NOMO-1 treated with dmso at 0.1 percent for 144 hours (cell line): ENCODE measurements around the gene LRRN2.
A peak's percentile ranks its signal among the peaks of the same experiment; 100 is the strongest.

Experiments
- DNase-seq: peaks from one replicate; lab custom pipeline; 2025; ENCODE audit not compliant: unreplicated experiment; lab: John Stamatoyannopoulos, UW

LRRN2 gene

DNA sequence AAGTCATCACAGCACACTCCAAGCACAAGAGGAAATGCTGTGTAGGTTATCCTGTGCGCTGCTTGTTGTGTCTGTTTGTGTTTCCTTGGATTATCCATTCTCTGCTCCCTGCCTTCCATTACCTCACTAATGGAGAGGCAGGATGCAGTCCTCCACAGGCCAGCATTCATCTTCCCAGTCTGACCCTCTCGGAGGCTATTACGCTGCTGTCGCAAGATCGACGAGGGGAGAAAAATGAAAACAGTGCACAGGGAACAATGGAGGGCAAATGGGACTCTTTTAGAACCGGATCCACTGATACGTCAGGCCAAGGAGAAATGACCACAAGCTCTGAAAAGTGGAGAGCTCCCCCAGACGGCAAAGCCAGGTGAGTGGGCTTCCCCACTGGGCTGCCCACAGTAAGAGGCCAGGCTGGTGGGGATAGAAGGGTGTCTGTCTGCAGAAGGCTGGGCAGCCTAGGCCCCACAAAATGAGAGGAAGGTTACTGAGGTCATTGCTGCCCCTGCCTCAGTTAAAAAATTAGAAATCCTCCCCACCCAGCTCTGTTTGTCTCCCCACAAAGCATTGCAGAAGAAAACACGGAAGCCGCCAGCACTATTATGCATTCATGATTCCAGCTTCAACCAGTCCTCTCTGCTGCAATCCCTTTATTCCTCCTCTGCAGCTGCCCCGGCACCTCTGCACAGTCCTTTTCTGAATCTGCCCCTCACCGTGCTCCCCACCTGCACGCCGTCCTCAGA, 21.7 kb downstream of the LRRN2 start:
- no peak for DNase-seq

DNA sequence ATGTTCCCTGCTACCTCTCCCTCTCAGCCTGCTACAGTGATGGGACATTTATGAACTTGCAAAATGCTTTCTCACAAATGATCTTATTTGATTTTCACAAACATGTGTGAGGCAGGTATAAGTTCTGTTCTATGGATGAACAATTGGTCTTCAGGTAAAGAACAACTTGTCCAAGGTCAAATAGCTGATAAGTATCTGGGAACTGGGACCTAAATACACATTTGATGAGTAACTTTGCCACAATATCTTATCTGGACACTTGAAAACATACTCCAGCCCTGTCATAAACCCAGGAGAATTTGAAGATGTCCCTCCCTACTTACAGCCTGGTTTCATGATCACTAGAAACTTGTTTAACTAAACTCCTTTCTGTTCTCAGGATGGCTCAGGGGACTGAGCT, 23.0 kb downstream of the LRRN2 start:
- no peak for DNase-seq

DNA sequence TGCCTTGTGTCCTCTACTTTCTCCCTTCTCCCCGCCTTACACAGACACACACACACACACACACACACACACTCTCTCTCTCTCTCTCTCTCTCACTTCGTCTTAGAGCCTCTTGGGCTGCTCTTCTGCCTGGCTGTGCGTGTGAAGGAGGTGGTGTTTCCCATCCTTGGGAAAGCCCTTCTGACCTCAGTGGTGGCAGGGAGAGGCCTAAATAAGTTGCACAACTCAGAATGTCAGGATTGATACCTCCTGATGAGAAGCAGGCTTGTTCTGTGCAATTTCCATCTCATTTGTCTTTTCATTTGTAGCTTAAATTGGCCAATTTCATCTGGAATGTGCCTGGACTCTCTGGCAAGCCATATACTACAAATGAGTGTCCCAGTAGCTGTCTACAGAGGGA, 25.0 kb downstream of the LRRN2 start:
- DNase-seq, result no peak

DNA sequence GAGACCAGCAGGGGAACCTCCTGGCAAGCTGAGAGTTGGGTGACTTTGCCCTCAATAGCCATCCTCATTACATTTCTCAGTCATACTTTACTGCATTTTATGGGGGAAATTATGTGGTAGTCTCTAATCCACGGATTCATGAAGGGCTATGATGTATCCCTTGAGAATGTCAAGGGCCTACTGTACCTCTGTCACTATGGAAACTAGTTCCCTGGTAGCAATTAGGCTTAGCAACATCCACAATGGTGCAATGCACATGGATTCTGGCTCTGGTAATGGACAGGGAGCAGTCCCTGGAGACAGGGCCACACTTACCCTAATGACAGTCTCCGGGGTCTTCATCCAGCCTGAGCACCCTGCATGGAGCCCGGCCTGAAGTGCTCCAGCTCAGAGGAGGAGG, 26.5 kb downstream of the LRRN2 start:
- DNase-seq, result no peak

DNA sequence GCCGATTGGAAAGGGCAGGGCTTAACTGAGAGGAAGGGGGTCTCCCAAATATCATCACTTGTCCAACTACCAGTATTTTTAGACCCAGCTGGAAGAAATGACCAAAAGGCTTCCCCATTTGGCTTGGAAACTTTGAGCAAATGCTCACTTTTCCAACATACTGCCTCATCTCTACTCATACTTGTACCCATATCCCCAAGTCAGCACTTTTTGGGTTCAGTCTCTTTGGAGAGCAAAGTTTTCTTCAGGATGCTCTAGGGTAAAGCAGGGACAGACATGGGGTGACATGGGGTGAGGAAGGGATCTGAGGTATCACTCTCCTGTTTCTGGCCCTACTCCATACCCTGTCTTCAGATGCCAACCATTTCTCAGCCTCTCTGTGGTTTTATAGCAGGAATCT, 27.2 kb downstream of the LRRN2 start:
- no peak for DNase-seq

DNA sequence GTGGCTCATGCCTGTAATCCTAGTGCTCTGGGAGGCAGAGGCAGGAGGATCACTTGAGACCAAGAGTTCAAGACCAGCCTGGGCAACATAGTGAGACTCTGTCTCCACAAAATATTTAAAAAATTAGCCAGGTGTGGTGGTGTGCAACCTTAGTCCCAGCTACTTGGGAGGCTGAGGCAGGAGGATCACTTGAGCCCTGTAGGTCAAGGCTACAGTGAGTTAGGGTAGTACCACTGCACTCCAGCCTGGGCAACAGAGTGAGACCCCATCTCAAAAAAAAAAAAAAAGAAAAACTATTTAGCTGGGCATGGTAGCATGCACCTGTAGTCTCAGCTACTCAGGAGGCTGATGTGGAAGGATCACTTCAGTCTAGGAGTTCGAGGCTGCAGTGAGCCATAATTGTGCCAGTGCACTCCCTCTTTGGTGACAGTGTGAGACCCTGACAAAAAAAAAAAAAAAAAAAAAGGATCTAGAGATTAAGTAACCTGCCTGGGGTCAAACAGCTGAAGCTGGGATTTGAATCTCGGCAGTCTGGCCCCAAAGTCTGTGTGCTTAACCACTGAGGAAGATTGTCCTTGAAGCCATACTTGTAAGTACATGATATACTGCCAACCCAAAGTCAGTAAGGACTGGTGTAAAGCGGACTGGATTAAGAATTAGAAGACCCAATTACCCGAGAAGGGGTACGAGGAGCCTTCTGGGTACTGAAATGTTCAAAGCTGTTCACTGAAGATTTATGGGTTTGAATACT, 31.8 kb downstream of the LRRN2 start:
- no peak for DNase-seq

DNA sequence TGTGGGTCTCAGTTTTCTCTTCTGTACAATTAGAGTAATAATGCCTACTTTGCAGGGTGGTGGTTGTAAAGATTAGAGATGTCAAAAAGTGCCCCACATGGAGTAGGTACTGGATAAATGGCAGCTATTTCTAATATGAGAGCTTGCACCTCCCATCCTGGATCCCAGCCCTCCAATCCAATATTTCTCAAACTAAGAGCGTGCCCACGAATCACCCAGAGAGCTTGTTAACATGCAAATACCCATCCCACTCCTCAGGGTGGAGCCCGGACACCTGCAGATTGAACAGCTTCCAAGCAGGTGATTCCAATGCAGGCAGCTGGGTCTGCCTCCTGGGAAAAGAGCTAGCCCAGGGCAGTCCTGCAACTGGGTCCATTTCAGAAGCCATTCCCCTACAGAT, 33.0 kb downstream of the LRRN2 start:
- no peak for DNase-seq

DNA sequence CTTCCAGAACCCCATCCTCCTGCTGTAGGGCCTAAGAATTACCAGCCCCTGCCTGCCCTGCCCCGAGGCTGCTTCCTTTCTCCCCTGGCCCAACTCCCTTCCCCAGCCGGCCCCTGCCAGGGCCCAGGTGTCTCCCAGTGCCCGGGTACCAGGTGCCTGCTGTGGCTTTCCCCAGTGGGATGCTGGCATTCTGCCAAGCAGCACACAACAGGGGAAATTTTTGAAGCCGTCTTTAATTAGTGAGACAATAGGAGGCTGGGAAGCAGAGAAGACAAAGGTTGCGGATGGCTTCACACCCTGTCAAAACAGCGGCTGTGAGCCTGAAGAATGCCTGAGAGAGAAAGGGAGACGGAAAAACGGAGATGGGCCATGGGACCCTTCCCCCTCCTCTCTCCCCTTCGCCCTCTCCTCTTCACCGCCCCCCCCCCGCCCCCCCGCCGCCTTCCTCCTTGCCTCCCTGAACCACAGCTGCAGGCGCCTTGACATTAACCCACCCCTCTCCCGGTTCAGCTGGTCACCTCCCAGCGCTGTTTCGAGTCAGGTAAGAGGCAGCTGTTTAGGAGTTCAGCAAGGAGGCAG, 33.6 kb downstream of the LRRN2 start:
- DNase-seq, result no peak

DNA sequence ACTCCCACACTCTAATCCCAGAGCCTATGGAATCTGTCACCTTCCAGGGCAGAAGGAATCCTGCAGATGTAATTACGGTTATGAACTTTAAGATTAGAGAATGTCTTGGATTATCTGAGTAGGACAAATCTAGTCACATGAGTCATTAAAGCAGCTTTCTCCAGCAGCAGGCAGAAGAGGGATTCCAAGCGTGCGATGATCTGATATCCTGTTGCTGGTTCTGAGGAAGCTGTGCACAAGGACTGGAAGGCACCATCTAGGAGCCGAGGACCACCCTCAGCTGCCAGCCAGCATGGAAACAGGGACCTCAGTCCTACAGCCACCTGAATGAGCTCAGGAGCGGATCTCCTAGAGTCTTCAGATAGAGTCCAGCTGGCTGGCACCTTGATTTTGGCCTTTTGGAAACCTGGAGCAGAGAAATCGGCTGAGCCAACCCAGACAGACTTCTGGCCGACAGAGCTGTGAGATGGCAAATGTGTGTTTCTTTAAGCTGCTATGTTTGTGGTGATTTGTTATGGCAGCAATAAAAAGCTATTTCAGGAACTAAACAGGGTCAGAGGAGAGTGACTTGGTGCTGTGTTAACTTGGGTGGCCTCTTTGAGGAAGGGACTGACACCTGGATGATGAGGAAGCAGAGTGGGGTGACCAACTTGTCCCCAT, 34.5 kb downstream of the LRRN2 start:
- DNase-seq, result no peak

DNA sequence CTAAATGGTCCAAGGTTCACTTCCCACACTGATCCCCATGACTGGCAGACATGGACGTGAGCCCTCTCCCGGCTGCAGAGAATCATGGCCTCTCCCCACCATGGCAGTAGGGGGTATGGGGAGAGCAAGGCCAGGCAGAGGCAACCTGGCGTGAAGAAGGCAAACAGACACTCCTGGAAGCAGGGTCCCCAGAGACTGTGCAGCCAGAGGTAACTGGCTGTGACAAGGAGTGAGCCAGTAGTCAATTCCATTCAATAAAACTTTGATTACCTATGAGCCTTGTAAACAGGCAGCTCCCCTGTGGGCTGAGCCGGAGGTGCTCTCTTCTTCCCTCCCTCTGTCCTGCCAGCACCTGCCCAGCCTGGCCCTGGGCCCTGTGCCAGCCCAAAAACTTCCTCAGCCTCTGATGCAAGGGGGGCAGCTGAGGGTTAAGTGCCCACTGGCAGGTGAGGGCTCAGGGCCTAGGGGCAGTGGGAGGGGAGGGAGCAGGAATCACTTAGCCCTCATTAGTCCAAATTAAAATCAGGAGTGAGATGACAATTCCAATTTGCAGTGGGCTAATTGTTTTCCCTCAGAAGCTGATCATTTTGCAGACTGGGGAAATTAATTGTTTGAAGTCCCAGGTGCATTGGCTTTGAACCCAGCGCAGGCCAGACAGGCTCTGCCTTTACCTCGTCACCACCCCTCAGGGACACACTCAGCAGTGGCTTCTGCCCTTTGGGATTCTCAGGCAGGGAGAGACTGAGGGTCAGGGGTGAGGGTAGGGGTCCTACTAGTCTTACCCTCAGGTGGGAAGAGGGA, 35.6 kb downstream of the LRRN2 start:
- DNase-seq, result no peak

DNA sequence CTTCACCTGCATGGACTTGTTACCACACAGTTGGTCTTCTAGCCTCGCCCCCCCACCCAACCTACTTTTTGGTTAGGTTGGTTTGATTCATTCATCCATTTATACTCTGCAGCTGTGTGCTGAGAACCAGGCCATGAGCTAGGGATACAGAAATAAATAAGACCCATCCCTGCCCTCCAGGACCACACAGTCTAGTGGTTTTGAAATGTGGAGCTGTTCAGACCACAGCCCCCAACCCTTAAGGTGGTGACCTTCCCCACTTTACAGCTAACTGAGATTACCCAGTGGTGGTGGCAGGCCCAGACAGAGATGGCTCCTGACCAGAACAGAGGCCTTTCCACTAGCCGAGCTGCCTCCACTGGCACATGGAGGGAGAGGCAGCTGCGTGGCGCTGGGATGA, 37.0 kb downstream of the LRRN2 start:
- DNase-seq, result no peak

DNA sequence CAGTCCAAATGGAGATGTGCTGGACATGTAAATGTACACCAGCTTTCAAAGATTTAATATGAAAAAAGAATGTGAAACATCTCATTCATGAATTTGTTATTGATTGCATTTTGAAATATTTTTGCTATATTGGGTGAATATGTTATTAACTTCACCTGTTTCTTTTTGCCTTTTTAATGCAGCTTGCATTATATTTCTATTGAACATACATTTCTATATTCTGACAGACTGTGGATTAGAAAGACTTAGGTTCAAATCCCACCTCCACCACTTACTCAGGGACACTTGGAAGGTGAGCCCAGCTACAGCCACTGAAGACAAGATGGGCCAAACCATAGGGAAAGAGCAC, 37.8 kb downstream of the LRRN2 start:
- DNase-seq, result no peak

DNA sequence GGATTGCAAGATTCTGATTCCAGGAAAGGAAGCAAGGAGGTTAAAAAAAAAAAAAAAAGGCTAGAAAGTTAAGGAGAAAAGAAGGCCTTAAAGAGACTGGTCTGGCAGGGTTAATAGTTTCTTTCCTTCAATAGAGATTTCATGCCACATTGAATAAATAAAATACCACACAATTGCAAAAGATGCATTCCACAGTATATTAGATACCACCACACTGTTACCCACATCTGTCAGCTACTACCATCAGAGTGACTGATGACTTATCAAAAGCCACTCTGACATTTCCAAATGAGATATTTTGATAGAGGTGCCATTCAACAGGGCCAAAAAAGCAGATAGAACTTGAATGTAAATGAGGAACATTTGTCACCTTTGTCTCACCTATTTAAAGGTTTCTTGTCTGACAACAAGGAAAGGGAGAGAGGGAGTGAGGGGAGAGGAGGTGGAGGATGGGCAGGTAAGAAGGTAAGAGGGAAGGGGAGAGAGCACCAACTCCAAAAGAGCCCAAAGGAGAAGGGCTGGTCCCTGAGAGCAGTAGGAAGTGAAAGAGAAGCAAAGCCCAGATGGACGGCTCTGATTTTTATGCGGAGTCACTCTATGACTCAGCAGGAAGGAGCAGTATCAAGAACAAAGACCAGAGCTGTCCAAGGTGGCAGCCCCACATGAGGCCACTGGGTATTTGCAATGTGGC, 38.3 kb downstream of the LRRN2 start:
- DNase-seq, result peak; percentile 53

DNA sequence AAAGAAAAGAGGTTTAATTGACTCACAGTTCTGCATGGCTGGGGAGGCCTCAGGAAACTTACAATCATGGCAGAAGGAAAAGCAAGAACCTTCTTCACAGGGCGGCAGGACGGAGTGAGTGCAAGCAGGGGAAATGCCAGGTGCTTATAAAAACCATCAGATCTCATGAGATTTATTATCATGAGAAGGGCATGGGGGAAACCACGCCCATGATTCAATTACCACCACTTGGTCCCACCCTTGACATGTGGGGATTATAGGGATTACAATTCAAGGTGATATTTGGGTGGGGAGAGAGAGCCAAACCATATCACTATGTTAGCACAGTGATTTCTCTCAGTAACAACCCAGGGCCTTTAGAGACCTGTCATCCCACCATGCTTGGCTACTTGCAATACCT, 39.9 kb downstream of the LRRN2 start:
- no peak for DNase-seq

DNA sequence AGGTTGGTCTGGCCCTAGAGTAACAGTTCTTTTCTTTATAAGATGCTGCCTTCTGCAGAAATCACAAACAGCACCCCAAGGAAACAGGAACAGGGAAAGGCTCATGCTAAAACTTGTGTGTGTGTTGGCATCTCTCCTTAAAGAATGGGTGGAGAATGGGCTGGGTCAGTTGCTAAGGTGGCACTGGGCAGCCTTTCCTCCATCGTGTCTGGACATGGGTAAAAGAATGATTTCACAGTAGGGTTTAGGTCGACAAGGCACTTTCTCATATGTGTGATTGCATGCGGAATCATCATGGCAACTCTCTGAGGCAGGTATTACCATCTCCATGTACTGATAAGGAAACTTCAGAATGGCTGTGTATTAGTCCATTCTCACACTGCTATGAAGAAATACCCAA, 40.3 kb downstream of the LRRN2 start:
- DNase-seq, result no peak

DNA sequence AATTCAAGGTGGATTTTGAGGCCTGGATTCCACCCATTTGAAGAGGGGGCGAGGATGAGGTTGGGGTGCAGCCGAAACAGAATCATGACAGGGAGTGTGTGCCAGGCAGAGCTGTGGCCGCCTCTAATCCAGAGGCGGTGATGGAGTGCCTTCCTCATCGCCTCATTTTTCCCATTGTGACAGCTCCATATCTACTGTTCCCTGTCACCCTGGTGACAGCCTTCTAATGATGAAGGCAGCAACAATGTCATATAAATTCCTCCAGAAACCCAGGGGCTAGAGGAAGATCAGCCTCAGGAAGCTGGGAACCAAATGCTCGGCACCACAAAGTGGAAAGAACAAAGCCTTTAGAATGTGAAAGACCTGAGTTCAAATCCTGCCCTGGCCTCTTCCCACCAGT, 42.0 kb downstream of the LRRN2 start:
- DNase-seq, result no peak

DNA sequence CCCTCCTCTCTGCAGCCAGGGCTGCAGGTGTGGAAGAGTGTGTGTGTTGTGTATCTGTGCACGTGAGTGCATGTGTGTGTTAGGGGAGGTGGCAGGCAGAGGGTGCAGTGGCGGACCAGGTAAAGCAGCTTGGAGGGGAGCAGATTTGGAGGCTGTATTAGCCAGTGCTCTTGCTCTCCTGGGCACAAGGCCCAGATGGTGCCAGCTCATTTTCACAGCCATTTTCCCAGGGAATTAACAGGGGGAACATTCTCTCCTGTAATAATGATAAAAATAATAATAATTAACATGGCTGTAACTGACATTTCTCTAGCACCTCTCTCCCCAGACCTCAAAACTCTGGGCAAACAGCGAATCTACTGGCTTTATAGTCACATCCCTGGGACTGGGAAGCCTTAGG, 43.6 kb downstream of the LRRN2 start:
- DNase-seq, result no peak

DNA sequence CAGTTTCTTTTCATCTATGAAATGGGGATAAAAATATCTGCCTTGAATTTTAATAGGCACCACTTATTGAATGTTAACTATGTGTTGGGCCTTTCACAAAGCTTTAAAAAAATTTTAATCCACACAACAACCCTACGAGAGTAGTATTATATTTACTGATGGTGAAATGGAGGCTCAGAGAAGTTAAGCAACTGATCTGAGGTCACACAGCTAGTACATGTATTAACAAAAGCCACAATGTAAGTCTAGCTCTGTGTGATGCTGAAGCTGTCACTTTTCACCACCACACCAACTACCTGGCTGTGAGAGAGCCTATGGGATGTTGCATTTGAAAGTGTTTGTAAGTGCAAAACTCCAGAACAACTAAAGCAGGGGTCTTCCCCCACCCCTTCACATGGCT, 44.1 kb downstream of the LRRN2 start:
- DNase-seq, result no peak

DNA sequence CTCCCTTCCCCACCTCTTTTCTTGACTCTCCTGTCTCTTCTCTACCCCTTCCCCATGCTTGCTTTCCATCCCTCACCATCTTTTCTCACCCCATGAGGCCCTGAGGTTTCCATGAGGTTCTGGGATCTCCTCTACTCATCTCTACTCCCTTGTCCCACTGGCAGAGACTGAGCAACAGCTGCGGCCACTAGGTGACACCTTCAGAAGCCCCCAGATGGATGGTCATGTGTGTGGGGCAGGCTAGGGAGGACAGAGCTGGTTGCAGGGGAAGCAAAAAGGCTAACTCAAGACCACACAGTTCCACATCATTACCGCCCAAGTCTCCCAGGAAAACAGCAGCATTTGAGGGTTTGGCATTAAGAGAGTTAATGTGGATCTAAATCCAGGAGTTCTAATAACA, 45.0 kb downstream of the LRRN2 start:
- no peak for DNase-seq

DNA sequence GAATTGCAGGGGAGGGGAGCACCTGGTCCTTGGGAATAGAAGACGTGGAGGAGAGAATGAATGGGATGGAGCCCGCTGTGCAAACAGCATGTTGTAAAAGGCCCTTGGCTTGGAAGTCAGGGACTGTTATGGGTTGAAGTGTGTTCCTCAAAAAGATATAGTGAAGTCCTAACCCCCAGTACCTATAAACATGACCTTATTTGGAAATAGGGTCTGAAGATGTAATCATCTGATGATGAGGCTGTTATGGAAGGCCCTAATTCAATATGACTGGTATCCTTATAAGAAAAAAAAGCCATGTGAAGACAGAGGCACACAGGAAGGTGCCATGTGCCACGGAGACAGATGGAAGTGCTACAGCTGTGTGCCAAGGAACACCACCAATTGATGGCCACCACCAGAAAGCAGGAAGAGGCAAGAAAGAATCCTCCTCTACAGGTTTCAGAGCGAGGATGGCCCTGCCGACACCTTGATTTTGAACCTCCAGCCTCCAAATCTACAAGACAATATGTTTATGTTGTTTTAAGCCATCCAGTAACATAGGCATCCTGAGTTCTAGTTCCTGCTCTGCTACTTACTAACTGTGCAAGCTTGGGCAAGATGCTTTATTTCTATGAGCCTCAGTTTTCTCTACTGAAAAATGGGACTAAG, 51.2 kb downstream of the LRRN2 start:
- DNase-seq, result no peak
